HG03571 (cell line): ENCODE measurements around the gene C19orf47.

Source experiments
- ATAC-seq: cut with Tn5 transposase; IDR thresholded peaks from one replicate; pipeline ENCODE4 v1.9.1; 2021; ENCODE audit not compliant: unreplicated experiment

C19orf47 gene

DNA sequence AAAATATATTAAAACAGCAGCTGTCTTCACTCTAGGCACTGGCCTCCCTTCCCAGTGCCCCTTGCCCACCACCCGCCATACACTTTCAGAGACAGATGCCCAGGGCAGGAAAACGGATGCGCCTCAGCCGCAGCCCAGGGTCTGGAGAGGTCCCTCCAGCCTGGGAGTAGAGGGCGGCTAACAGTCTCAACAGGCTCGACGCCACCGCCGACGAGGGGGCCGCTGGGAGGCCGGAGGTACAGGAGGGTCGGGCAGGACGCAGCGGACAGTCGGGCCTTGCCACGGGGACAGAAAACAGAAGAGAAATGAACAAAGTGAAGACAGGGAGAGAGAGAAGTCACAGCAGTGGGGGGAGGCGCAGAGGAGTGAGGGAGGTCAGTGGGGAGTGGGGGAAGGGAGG lies 27.1 kb downstream of the C19orf47 start:
- no peak for ATAC-seq

GRCh38 chr19:40320558-40320935 lies 27.6 kb downstream of the C19orf47 start:
- no peak for ATAC-seq

DNA sequence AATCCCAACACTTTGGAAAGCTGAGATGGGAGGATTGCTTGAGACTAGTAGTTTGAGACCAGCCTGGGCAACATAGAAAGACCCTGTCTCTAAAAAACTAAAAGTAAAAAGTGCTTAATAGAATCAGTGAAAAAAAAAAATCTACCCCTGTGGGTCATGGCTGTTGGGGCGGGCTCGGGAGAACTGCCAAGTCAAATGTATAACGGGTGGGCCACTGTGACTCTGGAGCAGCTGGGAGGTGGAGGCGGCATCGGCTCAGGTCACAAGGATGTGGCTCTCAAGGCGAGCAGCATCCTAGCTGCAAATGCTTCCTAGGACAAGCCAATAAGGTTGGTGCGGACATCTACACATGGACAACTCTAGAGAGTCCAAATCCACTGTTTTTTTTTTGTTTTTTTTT lies 30.9 kb downstream of the C19orf47 start:
- ATAC-seq, result no peak

GRCh38 chr19:40315812-40316470 lies 32.3 kb downstream of the C19orf47 start:
- ATAC-seq, result no peak

- ATAC-seq, result no peak
Measured at GRCh38 chr19:40314656-40315055, 33.5 kb downstream of the C19orf47 start.

DNA sequence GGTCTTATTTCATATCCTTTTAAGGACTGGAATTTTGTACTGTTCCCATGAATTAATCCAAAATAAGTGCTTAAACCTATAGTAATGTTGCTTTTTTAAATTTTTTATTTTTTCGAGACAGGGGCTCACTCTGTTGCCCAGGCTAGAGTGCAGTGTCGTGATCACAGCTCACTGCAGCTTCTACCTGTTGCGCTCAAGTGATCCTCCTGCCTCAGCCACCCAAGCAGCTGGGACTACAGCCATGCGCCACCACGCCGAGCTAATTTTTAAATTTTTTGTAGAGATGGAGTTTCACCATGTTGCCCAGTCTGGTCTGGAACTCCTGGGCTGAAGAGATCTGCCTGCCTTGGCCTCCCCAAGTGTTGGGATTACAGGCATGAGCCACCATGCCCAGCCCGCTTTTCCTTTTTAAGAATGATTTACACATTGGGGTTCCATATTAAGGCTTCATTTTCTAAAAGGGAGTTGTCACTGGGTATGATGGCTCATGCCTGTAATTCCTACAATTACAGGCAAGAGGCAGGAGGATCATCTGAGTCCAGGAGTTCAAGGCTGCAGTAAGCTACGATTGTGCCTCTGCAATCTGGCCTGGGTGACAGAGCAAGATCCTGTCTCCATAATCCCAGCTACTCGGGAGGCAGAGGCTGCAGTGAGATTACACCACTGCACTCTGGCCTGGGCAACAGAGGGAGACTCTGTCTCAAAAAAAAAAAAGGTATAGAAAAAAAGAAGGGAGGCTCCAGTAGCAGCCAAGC lies 34.8 kb downstream of the C19orf47 start:
- ATAC-seq, result no peak

- no peak for ATAC-seq
Measured at GRCh38 chr19:40312533-40312932, 35.7 kb downstream of the C19orf47 start.

DNA sequence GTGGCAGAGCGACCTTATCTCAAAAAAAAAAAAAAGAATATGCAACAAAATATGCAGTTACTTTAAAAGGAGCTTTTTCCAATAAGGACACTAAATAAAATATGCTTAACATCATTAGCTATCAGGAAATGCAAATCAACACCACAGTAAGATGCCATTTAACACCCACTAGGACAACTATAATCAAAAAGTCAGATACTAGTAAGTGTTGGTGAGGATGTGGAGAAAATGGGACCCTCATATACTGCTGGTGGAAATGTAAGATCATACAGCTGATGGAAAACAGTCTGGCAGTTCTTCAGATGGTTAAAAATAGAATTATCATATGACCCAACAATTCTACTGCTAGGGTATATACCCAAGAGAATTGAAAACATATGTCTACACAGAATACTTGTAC lies 38.5 kb downstream of the C19orf47 start:
- ATAC-seq, result no peak

GRCh38 chr19:40305403-40305802 lies 42.8 kb downstream of the C19orf47 start:
- no peak for ATAC-seq

DNA sequence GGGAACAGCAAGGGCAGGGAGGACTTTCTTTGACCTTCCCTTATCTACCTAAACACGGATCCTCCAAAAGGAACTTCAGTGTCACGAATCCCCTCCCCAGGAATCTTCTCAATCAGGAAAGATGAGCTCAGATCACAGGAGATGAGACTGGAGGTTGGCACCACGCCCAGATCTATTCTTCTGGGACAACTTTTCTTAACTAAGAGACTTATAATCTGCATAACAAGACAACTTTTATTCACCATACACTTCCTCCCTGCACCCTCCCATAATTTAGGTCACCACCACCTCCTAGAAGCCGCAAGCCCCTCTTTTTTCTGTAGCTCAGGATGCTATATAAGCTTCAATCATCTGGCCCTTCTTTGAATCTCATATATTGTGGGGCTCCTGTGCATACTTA lies 43.9 kb downstream of the C19orf47 start:
- no peak for ATAC-seq

DNA sequence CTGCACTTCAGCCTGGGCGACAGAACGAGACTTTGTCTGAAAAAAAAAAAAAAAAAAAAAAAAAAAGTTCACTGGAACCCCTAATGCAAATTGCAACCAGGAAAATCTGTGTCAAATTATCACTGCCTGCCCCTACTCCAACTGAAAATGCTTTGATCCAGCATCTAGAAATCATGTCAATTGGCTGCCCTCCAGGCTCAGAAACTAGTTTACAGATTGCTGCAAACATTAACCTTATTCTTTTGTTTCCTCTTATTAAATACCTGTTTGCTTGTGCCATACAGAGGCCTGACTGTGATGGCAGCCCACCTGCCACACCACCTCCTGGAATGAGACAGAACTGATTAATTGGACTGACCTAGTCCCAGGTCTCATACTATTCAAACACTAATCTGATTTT lies 44.4 kb downstream of the C19orf47 start:
- no peak for ATAC-seq

- no peak for ATAC-seq
Measured at GRCh38 chr19:40302224-40303011, 45.8 kb downstream of the C19orf47 start.

GRCh38 chr19:40300668-40301067 lies 47.5 kb downstream of the C19orf47 start:
- ATAC-seq, result no peak

GRCh38 chr19:40298026-40298425 lies 50.2 kb downstream of the C19orf47 start:
- no peak for ATAC-seq

- ATAC-seq, result no peak
Measured at GRCh38 chr19:40294560-40294959, 53.6 kb downstream of the C19orf47 start.

- no peak for ATAC-seq
Measured at GRCh38 chr19:40286971-40287421, 61.2 kb downstream of the C19orf47 start.

- no peak for ATAC-seq
Measured at GRCh38 chr19:40286235-40286970, 61.8 kb downstream of the C19orf47 start.

GRCh38 chr19:40285353-40286234 lies 62.6 kb downstream of the C19orf47 start:
- ATAC-seq, result peak; percentile 80

- ATAC-seq, result peak; percentile 27
Measured at GRCh38 chr19:40284501-40285352, 63.5 kb downstream of the C19orf47 start, which contains the start of gene AKT2. AKT2 (minus strand) TSS chr19:40285345; CDS start chr19:40265267, 20,078 bp downstream.
